Measurements from ENCODE around the gene DCST1. TPM values are rescaled to one million over a fixed set of nuclear protein-coding genes. Genes with fewer than 3 reads are reported as not detected.

The DCST1 gene
- total RNA-seq, 2 experiments from 2014 or later = not detected

DNA sequence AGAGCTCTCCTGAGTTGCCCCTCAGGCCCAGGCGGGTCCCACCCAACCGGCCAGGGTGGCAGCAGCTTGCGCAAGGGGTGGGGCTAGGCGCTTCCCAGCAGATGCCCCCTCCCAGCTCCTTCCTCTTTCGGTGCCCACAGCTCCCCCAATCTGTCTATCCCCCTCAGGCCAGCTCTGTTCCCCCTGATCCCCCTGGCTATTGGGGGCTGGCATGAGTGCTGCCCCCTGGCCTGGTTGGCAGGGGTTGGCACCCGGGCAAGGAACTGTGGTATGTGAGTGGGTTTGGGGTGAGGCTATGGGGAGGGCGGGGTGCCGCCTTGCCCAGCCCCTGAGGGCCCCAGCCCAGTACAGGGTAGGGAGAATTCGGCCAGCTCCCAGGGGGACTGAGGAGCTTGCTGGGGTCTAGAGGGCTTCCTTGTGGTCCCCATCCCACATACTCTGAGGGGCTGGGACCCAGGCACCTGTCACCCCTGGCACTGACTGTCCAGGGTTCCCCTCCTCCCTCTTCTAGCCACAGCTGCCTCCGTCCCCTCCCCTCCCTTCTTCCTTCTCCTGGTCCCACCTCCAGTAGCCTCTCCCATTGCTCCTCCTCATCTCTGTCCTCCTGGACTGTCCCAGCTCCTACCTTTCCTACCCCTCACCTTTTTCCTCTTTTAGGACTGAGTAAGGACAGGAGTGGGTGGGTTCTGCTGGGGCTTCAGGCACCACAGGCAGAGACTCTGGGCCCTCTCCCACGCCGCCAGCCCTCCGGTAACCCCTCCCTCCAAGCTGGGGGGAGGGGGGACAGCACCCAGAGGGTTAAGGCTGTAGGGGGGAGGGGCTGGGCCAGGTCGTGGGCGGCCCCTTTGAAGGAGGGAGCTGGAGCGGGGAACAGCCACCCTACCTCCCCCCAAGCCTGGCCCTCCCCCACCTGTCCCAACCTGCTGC is 25.3 kb upstream of the DCST1 start:
- BruUV-seq (replicated peaks) = no TSS peak
- peak overlapping the region; percentile 35 for H3K4me2 ChIP-seq (ENCODE audit: low read length)
- no peak for TF ChIP-seq CTCF (conservative IDR thresholded peaks at IDR 0.05; ENCODE audit: low read length)
- no peak for TF ChIP-seq EZH2phosphoT487 (IDR thresholded peaks at IDR 0.05; ENCODE audit: borderline replicate concordance, low read depth, low read length)
- H3K36me3 ChIP-seq (ENCODE audit: insufficient read depth, low read length) = no peaks in the 10 kb centered on the region
- peaks cover 4% of the 10 kb centered on the region; the same call in 1 of the 2 replicates for H3K79me2 ChIP-seq (ENCODE audit: insufficient read depth, low read depth, low read length)
- intact Hi-C loops (cut with micrococcal nuclease; ENCODE audit: unreplicated experiment) = no loop called here
- H3K27ac ChIP-seq (ENCODE audit: low read depth, low read length, poor library complexity, severe bottlenecking) = no peak overlapping the region
- no peaks in the 10 kb centered on the region for H3K9me3 ChIP-seq (ENCODE audit: low read length)
- ChIA-PET CTCF (ENCODE audit: unreplicated experiment) (interaction anchor here (0.6 kb wide), 1 partner anchor 9 kb away, joined by 3 read pairs; no protein-coding TSS in a partner anchor), POLR2A (interaction anchor here (0.6 kb wide), 1 partner anchor 12 kb away, joined by 4 read pairs; no protein-coding TSS in a partner anchor)
- no peaks in the 10 kb centered on the region for H3K9me2 ChIP-seq (ENCODE audit: insufficient read depth, low read length)
- no peak overlapping the region for H3K4me3 ChIP-seq (ENCODE audit: low read depth, low read length, poor library complexity, severe bottlenecking)
- H2AFZ ChIP-seq (ENCODE audit: low read length) = no peak overlapping the region
- peaks cover 76% of the 10 kb centered on the region for H3K4me1 ChIP-seq (ENCODE audit: insufficient read depth, low read length, poor library complexity, severe bottlenecking)
- H4K20me1 ChIP-seq (ENCODE audit: insufficient read depth, low read length) = no peaks in the 10 kb centered on the region
- DNase-seq (ENCODE audit: low spot score) = no peak

DNA sequence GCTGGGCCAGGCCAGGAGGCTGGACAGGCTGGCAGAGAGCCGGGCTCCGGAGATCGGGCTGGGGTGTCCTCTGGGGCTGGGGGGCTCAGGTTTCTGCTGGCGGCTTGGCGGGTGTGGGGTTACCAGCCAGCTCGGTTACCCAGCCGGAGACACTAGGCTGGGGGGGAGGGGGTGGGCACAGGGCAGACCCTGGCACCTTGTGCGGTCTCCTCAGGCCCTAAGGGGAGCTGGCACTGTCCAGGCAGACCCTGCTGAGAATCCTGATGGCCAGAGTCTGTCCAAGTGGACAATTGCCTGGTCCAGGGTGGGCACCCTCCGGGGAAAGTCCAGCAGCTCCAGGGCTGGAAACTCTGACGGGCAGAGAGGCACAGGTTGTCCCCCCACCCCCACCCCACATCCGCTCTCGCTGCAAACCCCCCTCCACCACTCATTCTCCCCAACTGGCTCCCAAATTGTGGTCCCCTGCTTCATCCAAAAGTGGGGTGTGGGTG is 24.4 kb upstream of the DCST1 start:
- no peak overlapping the region for H3K4me2 ChIP-seq (ENCODE audit: low read length)
- no peak overlapping the region for H3K4me3 ChIP-seq (ENCODE audit: low read depth, low read length, poor library complexity, severe bottlenecking)
- peaks cover 81% of the 10 kb centered on the region for H3K4me1 ChIP-seq (ENCODE audit: insufficient read depth, low read length, poor library complexity, severe bottlenecking)
- H2AFZ ChIP-seq (ENCODE audit: low read length) = no peak overlapping the region
- H3K36me3 ChIP-seq (ENCODE audit: insufficient read depth, low read length) = no peaks in the 10 kb centered on the region
- TF ChIP-seq CTCF (conservative IDR thresholded peaks at IDR 0.05; ENCODE audit: low read length) (no peak), EZH2phosphoT487 (IDR thresholded peaks at IDR 0.05; ENCODE audit: borderline replicate concordance, low read depth, low read length) (no peak)
- no TSS peak for BruUV-seq (replicated peaks)
- intact Hi-C loops (cut with micrococcal nuclease; ENCODE audit: unreplicated experiment) = no loop called here
- no peak for DNase-seq (ENCODE audit: low spot score)
- H3K27ac ChIP-seq (ENCODE audit: low read depth, low read length, poor library complexity, severe bottlenecking) = no peak overlapping the region
- POLR2A ChIA-PET = no interaction called here
- CTCF ChIA-PET (ENCODE audit: unreplicated experiment) = no interaction called here
- H3K79me2 ChIP-seq (ENCODE audit: insufficient read depth, low read depth, low read length) = no peaks in the 10 kb centered on the region
- no peaks in the 10 kb centered on the region for H3K9me3 ChIP-seq (ENCODE audit: low read length)
- no peaks in the 10 kb centered on the region for H4K20me1 ChIP-seq (ENCODE audit: insufficient read depth, low read length)
- no peaks in the 10 kb centered on the region for H3K9me2 ChIP-seq (ENCODE audit: insufficient read depth, low read length)

DNA sequence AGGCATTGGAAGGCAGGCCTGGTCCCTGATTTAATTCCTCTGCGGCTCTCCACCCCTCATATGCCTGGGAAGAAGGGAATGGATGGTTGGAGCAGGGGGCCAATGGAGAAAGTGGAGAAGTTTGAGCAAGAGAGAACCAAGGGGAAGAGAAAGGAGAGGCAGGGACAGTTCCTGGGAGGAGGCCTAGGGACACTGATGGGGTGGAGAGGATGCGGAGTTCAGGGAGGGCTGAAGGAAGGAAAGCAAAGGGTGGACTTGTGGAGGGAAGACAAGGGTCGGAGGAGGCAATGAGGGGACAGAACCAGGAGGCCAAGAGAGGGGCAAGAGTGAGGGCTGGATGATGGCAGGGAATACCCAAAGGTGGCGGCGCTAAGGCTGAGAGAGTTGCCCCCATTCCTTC is 23.9 kb upstream of the DCST1 start:
- H3K79me2 ChIP-seq (ENCODE audit: insufficient read depth, low read depth, low read length) = no peaks in the 10 kb centered on the region
- no peak overlapping the region for H3K4me2 ChIP-seq (ENCODE audit: low read length)
- H3K9me2 ChIP-seq (ENCODE audit: insufficient read depth, low read length) = no peaks in the 10 kb centered on the region
- BruUV-seq (replicated peaks) = no TSS peak
- H2AFZ ChIP-seq (ENCODE audit: low read length) = no peak overlapping the region
- H4K20me1 ChIP-seq (ENCODE audit: insufficient read depth, low read length) = no peaks in the 10 kb centered on the region
- H3K4me1 ChIP-seq (ENCODE audit: insufficient read depth, low read length, poor library complexity, severe bottlenecking) = peaks cover 81% of the 10 kb centered on the region
- ChIA-PET CTCF (ENCODE audit: unreplicated experiment) (no interaction called here), POLR2A (no interaction called here)
- intact Hi-C loops (cut with micrococcal nuclease; ENCODE audit: unreplicated experiment) = no loop called here
- DNase-seq (ENCODE audit: low spot score) = no peak
- H3K9me3 ChIP-seq (ENCODE audit: low read length) = no peaks in the 10 kb centered on the region
- H3K36me3 ChIP-seq (ENCODE audit: insufficient read depth, low read length) = peaks cover 1% of the 10 kb centered on the region; the same call in 1 of the 2 replicates
- H3K4me3 ChIP-seq (ENCODE audit: low read depth, low read length, poor library complexity, severe bottlenecking) = no peak overlapping the region
- no peak overlapping the region for H3K27ac ChIP-seq (ENCODE audit: low read depth, low read length, poor library complexity, severe bottlenecking)
- TF ChIP-seq CTCF (conservative IDR thresholded peaks at IDR 0.05; ENCODE audit: low read length) (no peak), EZH2phosphoT487 (IDR thresholded peaks at IDR 0.05; ENCODE audit: borderline replicate concordance, low read depth, low read length) (no peak)
